NCI-H146 (cell line): ENCODE measurements around the gene GRK5.
A peak's percentile ranks its signal among the peaks of the same experiment; 100 is the strongest.

Experiments used
- DNase-seq: peaks from one replicate; lab custom pipeline; 2025; lab: John Stamatoyannopoulos, UW

GRK5 gene

DNA sequence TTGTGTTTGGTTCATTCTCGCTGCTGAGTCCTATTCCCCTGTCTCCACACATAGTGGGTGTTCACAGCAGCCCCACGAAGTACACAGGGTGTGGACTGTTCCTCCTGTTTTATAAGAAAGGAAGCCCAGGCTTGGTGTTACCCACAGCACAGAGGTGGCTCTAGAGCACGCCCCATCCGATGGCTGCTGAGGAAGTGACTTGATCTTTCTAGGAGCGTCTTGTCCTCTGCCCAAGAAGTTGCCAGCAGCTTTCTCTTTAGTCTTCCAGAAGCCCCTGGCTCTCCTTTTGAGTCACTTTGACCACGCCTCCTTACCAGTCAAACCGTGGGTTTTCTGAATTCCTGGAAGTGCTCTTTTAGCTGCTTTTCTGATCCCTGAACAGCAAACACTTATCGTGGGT, 94.0 kb downstream of the GRK5 start:
- DNase-seq: no peak

DNA sequence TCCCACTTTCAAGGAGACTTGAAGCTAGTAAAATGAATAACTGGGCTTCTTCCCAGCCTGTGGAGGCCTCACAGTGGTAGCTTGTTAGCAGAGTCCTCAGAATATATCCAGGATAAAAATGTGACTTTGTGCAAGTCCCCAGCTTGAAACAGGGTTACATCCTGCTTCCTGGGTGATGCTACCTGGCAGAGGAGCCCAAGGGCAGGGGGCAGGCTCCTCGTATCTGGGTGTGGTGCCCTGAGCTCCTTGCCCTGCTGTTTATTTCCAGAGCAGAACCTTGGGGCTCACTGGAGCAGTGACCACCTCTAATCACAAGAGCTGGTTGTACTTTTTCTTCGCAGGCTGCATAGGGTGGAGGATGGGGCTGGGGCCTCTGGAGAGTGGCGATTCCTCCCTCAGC, 94.8 kb downstream of the GRK5 start:
- no peak for DNase-seq

DNA sequence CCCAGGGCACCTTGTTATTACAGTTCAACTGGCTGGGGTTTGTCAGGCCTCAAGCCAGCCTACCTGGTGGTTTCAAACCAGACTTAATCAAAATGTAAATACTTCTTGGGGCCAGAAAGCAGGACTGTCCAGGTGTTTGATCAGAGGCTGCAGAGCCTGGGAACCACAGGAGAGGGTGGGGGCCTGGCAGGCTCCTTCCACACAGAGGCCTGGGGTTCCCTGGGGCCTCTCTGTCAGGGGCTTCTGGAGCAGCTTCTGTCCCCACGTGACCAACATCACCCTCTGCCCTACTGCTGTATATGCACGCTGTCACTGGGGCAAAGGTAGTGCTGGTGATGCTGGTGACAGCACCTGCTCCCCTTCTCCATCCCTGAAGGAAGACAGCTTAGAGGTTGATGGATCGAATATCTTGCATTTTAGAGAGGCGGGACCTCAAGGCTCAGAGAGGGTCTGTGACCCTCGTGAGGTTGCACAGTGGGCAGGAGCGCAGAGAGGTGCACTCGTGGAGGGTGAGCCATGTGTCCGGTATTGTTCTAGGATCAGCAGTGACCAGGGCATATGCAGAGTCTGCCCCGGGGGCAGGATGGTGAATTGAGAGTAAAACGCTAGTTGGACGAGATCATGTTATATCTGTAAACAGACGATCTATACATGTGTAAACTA, 95.4 kb downstream of the GRK5 start:
- DNase-seq: peak; percentile 83

GRCh38 chr10:119303886-119304285, 96.5 kb downstream of the GRK5 start:
- DNase-seq: no peak

DNA sequence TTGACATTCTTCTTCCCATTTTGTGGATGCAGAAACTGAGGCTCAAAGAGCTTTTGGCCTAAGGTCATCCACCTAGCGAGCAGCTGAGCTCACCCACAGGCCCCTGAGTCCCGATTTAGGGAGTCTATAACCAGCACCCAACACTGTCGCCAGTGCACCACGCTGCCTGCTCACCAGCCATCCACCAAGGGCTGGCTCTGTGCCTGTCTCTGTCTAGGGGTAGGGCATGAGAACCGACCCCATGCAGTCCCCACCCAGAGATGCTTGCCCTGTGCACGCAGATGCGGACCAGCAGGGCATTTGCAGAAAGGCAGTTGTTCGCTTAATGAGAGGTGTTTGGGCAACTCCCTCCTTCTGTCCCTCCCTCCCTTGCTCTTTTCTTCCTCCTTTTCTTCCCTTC, 97.2 kb downstream of the GRK5 start:
- DNase-seq: no peak

- DNase-seq: no peak
Observed at GRCh38 chr10:119305860-119306513, 98.6 kb downstream of the GRK5 start.

GRCh38 chr10:119306514-119306951, 99.2 kb downstream of the GRK5 start:
- no peak for DNase-seq

DNA sequence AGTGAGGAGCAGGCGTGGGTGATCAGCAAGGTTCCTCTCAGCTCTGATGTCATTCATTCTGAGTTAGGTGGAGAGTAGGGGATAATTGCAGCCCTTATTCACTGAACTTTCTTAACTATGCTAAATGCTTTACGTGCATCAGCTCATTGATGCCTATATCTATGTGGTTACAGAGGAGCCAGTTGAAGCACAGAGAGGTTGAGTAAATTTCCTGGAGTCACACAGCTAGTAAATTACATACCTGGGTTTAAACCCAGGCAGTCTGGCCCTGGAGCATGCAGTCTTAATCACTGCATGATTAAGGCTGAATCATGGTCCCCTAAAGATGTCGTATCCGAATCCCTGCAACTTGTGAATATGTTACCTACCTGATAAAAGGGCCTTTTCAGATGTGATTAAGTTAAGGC, 99.6 kb downstream of the GRK5 start:
- DNase-seq: no peak

- no peak for DNase-seq
Observed at GRCh38 chr10:119308089-119308488, 100.7 kb downstream of the GRK5 start.

GRCh38 chr10:119308551-119309422, 101.4 kb downstream of the GRK5 start:
- DNase-seq: no peak

GRCh38 chr10:119309423-119309770, 102.0 kb downstream of the GRK5 start:
- DNase-seq: no peak

- no peak for DNase-seq
Observed at GRCh38 chr10:119310806-119311205, 103.4 kb downstream of the GRK5 start.

GRCh38 chr10:119312241-119312640, 104.9 kb downstream of the GRK5 start:
- no peak for DNase-seq

- no peak for DNase-seq
Observed at GRCh38 chr10:119313024-119313423, 105.7 kb downstream of the GRK5 start.

DNA sequence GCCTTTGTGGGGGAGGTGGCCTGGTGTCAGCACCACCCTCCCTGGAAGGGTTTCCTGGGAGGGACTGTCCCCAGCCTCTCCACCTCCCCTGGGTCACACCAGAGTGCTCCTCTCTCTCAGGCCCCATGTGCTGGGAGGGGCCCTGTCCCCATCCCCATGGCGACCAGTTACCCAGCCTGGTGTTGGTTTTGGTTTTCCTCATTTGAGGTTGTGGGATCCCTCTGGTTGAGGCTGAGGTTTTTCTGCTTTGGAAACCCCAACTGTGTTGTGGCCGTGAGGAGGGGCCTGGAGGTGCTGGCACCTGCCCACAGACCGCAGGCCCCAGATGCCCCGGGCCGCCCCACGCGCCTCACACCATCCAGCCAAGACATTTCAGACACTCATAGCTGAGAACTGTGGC, 106.3 kb downstream of the GRK5 start:
- no peak for DNase-seq

- DNase-seq: no peak
Observed at GRCh38 chr10:119314061-119314460, 106.7 kb downstream of the GRK5 start.

DNA sequence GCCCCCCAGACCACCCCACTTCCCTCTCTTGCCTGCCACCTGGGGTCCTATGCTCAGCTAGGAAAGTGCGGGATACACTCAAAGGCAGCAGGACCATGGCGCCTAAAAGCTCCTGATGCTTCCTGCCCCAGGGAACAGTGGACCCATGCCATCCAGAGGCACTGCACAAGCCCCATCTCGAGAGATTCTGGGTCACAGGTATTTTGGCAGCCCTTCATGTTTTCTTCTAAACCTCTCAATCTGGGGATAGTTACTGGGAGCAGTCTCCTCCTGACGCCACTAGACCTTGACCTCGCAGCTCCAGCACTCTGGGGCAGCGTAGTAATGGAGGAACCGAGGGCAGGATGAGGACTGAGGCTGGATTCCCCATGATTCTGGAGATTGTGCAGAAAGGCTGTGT, 107.1 kb downstream of the GRK5 start:
- DNase-seq: no peak

GRCh38 chr10:119315128-119316001, 108.0 kb downstream of the GRK5 start:
- peak; percentile 66 for DNase-seq

- no peak for DNase-seq
Observed at GRCh38 chr10:119316002-119316358, 108.6 kb downstream of the GRK5 start.

DNA sequence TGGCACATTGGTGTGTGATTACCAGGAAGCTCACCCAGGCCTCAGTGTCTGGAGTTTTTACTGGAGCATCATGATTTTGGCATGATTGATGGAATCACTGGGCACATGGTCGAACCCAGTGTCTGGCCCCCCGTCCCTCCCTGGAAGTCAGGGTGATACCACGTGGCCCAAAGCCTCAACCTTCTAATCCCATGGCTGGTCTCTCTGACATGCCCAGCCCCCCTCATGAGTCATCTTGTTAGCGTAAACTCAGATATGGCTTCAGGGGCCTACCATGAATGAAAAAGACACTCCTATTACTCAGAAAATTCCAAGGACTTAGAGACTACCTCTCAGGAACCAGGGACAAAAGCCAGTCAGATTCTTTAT, 109.3 kb downstream of the GRK5 start:
- DNase-seq: no peak

DNA sequence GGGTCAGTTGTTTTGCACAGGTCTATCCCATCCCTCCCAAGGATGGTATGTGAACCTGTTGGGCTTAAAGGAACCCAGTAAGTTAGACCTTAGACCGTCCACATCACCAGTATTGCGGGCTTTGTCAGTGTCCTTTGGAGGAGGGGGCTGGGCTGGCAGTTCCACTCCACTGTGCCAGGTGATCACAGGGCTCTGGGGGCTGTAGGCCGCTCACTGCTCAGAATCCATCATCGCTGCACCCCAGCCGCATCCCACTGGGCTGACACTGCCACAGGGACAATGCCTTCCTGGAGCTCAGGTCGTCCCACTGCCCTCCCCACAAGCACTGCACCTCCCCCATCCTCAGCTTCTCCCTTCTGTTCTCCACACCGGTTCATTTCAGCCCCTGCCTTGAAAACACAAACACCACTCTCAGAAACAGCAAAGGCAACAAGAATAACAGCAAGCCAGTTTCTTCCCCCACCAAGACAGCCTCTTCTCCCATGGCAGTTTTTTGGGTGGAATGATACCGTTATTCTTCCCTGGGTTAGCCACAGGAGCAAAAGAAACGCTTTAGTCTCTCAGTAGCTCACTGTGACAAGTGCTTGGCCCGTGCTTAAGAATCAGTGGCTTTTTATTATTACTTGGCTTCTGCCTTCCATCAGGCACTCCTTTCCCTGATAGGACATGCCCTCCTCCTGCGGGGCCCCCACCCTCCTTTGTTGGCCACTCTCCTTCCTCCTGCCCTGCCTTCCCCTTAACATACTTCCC, 111.2 kb downstream of the GRK5 start:
- DNase-seq: no peak
